ENCODE measurements around the gene SCG5.

SCG5 gene

GRCh38 chr15:32718227-32718820 lies 76.8 kb downstream of the SCG5 start:
- Histone ChIP-seq H2AFZ (ENCODE audit: low read depth) (no peak overlapping the region), H3K4me2 (no peak overlapping the region), H3K4me3 (IDR thresholded peaks at IDR 0.05; ENCODE audit: insufficient read depth, low read depth, low read length) (no peak overlapping the region), H3K27me3 (ENCODE audit: insufficient read depth, low read depth) (no peaks in the 10 kb centered on the region), H4K20me1 (ENCODE audit: insufficient read depth) (no peaks in the 10 kb centered on the region), H3K9ac (no peak overlapping the region), H3K27ac (no peak overlapping the region), H3K79me2 (ENCODE audit: insufficient read depth, low read depth) (no peaks in the 10 kb centered on the region), H3K4me1 (ENCODE audit: low read depth, poor library complexity, severe bottlenecking) (peaks cover 22% of the 10 kb centered on the region), H3K36me3 (ENCODE audit: insufficient read depth) (no peaks in the 10 kb centered on the region)
- TF ChIP-seq CTCF (conservative IDR thresholded peaks at IDR 0.05; ENCODE audit: low read depth, low read length), result no peak

- Histone ChIP-seq H3K4me2 (no peak overlapping the region), H3K9ac (no peak overlapping the region), H3K4me3 (IDR thresholded peaks at IDR 0.05; ENCODE audit: insufficient read depth, low read depth, low read length) (no peak overlapping the region), H2AFZ (ENCODE audit: low read depth) (no peak overlapping the region), H3K27me3 (ENCODE audit: insufficient read depth, low read depth) (no peaks in the 10 kb centered on the region), H4K20me1 (ENCODE audit: insufficient read depth) (no peaks in the 10 kb centered on the region), H3K27ac (no peak overlapping the region), H3K36me3 (ENCODE audit: insufficient read depth) (no peaks in the 10 kb centered on the region), H3K79me2 (ENCODE audit: insufficient read depth, low read depth) (no peaks in the 10 kb centered on the region), H3K4me1 (ENCODE audit: low read depth, poor library complexity, severe bottlenecking) (peaks cover 30% of the 10 kb centered on the region)
- no peak for TF ChIP-seq CTCF (conservative IDR thresholded peaks at IDR 0.05; ENCODE audit: low read depth, low read length)
These were observed 77.6 kb downstream of the SCG5 start for GRCh38 chr15:32718821-32719716.

GRCh38 chr15:32721596-32721995 lies 80.1 kb downstream of the SCG5 start:
- H3K27me3 ChIP-seq (ENCODE audit: insufficient read depth, low read depth), result no peaks in the 10 kb centered on the region

GRCh38 chr15:32722136-32722535 lies 80.6 kb downstream of the SCG5 start:
- H3K27ac ChIP-seq, result no peak overlapping the region; the same call in 1 of the 2 replicates
- no peak overlapping the region for H2AFZ ChIP-seq (ENCODE audit: low read depth)
- H3K4me2 ChIP-seq, result peak overlapping the region; percentile 91; the same call in 1 of the 2 replicates
- H3K9ac ChIP-seq, result no peak overlapping the region
- no peaks in the 10 kb centered on the region for H3K79me2 ChIP-seq (ENCODE audit: insufficient read depth, low read depth)
- H3K4me1 ChIP-seq (ENCODE audit: low read depth, poor library complexity, severe bottlenecking), result peaks cover 36% of the 10 kb centered on the region
- no peak overlapping the region for H3K4me3 ChIP-seq (IDR thresholded peaks at IDR 0.05; ENCODE audit: insufficient read depth, low read depth, low read length)
- no peak for TF ChIP-seq CTCF (conservative IDR thresholded peaks at IDR 0.05; ENCODE audit: low read depth, low read length)
- no peaks in the 10 kb centered on the region for H3K27me3 ChIP-seq (ENCODE audit: insufficient read depth, low read depth)
- H4K20me1 ChIP-seq (ENCODE audit: insufficient read depth), result no peaks in the 10 kb centered on the region
- H3K36me3 ChIP-seq (ENCODE audit: insufficient read depth), result no peaks in the 10 kb centered on the region

More at GRCh38 chr15:32721596-32721995, 80.1 kb downstream of the SCG5 start:
- Histone ChIP-seq H3K27ac (no peak overlapping the region), H3K4me1 (ENCODE audit: low read depth, poor library complexity, severe bottlenecking) (peaks cover 36% of the 10 kb centered on the region), H2AFZ (ENCODE audit: low read depth) (no peak overlapping the region), H3K9ac (no peak overlapping the region), H3K36me3 (ENCODE audit: insufficient read depth) (no peaks in the 10 kb centered on the region), H3K4me3 (IDR thresholded peaks at IDR 0.05; ENCODE audit: insufficient read depth, low read depth, low read length) (no peak overlapping the region), H3K4me2 (no peak overlapping the region; the same call in 1 of the 2 replicates), H3K79me2 (ENCODE audit: insufficient read depth, low read depth) (no peaks in the 10 kb centered on the region), H4K20me1 (ENCODE audit: insufficient read depth) (no peaks in the 10 kb centered on the region)
- no peak for TF ChIP-seq CTCF (conservative IDR thresholded peaks at IDR 0.05; ENCODE audit: low read depth, low read length)
